ENCODE results near the gene SORT1. TPM values are rescaled to one million over a fixed set of nuclear protein-coding genes. Genes with fewer than 3 reads are reported as not detected.
A peak's percentile ranks its signal among the peaks of the same experiment; 100 is the strongest.

The SORT1 gene
- total and polyA plus RNA-seq, 8 donors = 39.4 to 165 (median 46.7) TPM

GRCh38 chr1:109282497-109282951 lies 115.2 kb downstream of the SORT1 start:
- H3K27me3 ChIP-seq = no peaks in the 10 kb centered on the region
- ATAC-seq = peak; percentile 6
- peak overlapping the region; percentile 50 to 58 for H3K4me3 ChIP-seq
- H3K36me3 ChIP-seq = peaks cover 0 to 4% of the 10 kb centered on the region in 2 donors
- DNase-seq = no peak
- H3K27ac ChIP-seq = peak overlapping the region; percentile 1 to 86
- intact Hi-C loops (cut with DNase I) = no loop called here
- peaks cover 22 to 34% of the 10 kb centered on the region in 2 donors for H3K4me1 ChIP-seq
- TF ChIP-seq, protein P1, sequence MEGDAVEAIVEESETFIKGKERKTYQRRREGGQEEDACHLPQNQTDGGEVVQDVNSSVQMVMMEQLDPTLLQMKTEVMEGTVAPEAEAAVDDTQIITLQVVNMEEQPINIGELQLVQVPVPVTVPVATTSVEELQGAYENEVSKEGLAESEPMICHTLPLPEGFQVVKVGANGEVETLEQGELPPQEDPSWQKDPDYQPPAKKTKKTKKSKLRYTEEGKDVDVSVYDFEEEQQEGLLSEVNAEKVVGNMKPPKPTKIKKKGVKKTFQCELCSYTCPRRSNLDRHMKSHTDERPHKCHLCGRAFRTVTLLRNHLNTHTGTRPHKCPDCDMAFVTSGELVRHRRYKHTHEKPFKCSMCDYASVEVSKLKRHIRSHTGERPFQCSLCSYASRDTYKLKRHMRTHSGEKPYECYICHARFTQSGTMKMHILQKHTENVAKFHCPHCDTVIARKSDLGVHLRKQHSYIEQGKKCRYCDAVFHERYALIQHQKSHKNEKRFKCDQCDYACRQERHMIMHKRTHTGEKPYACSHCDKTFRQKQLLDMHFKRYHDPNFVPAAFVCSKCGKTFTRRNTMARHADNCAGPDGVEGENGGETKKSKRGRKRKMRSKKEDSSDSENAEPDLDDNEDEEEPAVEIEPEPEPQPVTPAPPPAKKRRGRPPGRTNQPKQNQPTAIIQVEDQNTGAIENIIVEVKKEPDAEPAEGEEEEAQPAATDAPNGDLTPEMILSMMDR (IDR thresholded peaks at IDR 0.05) = no peak
- no peaks in the 10 kb centered on the region for H3K9me3 ChIP-seq

DNA sequence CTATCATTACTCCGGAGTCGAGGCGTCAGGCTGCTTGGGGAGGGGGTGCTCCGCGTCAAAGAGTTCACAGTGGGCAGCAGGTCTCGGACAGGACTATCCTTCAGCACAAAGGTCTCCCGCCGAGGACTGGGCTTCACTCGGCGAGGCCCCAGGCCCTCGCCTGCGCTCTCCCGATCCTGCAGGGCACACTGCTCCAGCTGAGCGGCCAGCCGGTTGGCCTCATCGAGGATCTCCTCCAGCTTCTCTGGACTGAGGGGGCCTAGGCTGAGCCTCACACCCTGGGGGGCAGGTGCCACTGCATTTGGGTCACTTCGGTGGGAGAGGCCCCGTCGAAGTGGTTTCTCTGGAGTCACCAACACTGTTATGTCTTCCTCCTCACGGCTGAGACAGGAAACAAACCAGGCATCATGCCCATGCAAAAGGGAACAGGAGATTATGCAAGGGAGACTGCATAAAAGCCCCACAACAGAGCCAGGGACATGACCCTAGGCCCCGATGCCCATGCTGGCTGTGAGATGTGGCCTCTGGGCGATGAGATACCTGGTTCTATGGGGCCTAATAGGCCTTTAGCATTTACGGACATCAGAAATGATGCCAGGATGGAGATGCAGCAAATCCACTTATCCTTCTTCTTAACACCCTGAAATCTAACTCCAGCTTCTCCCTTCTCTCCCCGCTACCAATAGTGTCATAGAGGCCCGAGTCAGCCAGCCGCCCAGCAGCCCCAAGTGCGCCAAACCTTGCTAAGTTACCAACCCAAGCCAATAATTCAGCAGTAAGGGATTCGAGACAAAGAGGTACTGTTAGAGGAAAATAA lies 115.8 kb downstream of the SORT1 start:
- Histone ChIP-seq H3K4me3 (peak overlapping the region; percentile 50 to 58), H3K27me3 (no peaks in the 10 kb centered on the region), H3K9me3 (no peaks in the 10 kb centered on the region), H3K27ac (peak overlapping the region in 1 of 2 donors; percentile 86), H3K4me1 (peaks cover 28 to 40% of the 10 kb centered on the region in 2 donors), H3K36me3 (peaks cover 0 to 4% of the 10 kb centered on the region in 2 donors)
- no peak for ATAC-seq
- DNase-seq = peak in 1 of 4 donors; percentile 83
- TF ChIP-seq, protein P1 (IDR thresholded peaks at IDR 0.05) = no peak
- intact Hi-C loops (cut with DNase I) = no loop called here

DNA sequence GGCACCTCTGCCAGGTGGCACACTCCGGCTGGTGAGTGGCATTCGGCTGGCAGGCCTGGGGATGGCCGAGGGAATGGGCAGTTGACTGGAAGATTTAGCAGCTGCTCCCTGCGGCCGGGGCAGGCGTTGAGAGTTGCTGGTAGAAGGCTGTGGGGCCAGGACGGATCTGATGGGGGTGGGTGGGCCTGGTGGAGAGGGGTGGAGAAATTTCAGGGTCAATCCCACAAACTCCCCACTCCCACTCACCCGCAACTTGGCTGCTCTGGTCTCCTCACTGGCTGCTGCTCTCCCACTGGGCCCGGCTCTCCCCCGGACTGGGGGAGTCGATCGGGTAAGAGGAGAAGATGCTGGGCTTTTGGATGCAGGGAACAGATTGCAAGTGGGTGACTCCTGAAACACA lies 116.9 kb downstream of the SORT1 start:
- Histone ChIP-seq H3K27me3 (no peaks in the 10 kb centered on the region), H3K27ac (no peak overlapping the region), H3K4me1 (peaks cover 31 to 40% of the 10 kb centered on the region in 2 donors), H3K36me3 (peaks cover 0 to 4% of the 10 kb centered on the region in 2 donors), H3K4me3 (no peak overlapping the region), H3K9me3 (no peaks in the 10 kb centered on the region)
- DNase-seq (no peak), ATAC-seq (no peak)
- TF ChIP-seq, protein P1 (IDR thresholded peaks at IDR 0.05) = no peak
- intact Hi-C loops (cut with DNase I) = no loop called here

DNA sequence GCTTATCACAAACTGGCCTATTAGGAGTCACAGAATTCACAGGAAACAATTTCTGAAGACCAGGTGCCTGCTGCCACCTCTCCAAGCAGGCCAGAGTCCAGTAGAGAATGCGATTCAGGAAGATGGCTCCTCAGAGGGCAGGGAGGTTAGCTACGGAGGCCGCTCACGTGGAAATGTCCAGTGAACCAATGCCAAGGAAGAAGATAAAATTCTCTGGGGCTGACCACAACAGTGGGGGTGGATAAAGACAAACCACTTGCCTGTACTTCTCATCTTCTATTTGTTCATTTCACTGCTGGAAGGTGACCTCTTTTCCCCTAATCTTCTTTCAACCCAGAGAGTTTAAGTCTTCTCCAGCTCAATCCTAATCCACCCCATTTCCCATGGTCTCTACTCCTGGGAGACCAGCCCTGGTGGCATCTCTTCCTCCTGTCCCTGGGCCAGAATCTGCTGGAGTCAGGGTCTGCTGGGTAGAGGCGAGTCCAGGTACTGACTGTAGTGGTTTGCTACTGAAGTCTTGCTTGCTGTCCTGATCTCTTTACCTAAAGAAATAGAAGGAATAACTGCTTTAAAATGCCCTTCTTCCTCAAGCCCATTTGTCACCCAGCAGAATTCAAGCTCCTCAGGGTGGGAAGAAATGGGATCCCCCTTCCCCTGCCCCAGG lies 118.0 kb downstream of the SORT1 start:
- DNase-seq = no peak
- intact Hi-C loops (cut with DNase I) = loop anchor here in 1 of 2 donors (5.0 kb wide), 1 partner anchor 118 kb away; the partner anchor contains the start of gene SORT1
- H3K27me3 ChIP-seq = no peaks in the 10 kb centered on the region
- H3K4me1 ChIP-seq = peaks cover 31 to 40% of the 10 kb centered on the region in 2 donors
- TF ChIP-seq, protein P1 (IDR thresholded peaks at IDR 0.05) = no peak
- no peak for ATAC-seq
- H3K9me3 ChIP-seq = no peaks in the 10 kb centered on the region
- no peak overlapping the region for H3K27ac ChIP-seq
- H3K4me3 ChIP-seq = no peak overlapping the region
- peaks cover 0 to 4% of the 10 kb centered on the region in 2 donors for H3K36me3 ChIP-seq

Data from left lung (tissue), 10 donors.